D721Med (cell line): ENCODE measurements around the gene CEBPG.

ENCODE experiments used
- DNase-seq: peaks from one replicate; pipeline ENCODE4 v3.0.0; 2011; ENCODE audit warnings: low spot score; ENCODE audit not compliant: insufficient read length
- FAIRE-seq: peaks from 2 replicates; lab custom pipeline; 2011; peaks lifted over from hg19 to GRCh38; lab: Jason Lieb, UNC
- TF ChIP-seq, protein P1 (sequence below): IDR thresholded peaks from 2 replicates; pipeline ENCODE4 v1.5.1; 2012; ENCODE audit warnings: mild to moderate bottlenecking, control low read depth; ENCODE audit not compliant: insufficient read depth; ENCODE audit errors: missing control alignments

The CEBPG gene

DNA sequence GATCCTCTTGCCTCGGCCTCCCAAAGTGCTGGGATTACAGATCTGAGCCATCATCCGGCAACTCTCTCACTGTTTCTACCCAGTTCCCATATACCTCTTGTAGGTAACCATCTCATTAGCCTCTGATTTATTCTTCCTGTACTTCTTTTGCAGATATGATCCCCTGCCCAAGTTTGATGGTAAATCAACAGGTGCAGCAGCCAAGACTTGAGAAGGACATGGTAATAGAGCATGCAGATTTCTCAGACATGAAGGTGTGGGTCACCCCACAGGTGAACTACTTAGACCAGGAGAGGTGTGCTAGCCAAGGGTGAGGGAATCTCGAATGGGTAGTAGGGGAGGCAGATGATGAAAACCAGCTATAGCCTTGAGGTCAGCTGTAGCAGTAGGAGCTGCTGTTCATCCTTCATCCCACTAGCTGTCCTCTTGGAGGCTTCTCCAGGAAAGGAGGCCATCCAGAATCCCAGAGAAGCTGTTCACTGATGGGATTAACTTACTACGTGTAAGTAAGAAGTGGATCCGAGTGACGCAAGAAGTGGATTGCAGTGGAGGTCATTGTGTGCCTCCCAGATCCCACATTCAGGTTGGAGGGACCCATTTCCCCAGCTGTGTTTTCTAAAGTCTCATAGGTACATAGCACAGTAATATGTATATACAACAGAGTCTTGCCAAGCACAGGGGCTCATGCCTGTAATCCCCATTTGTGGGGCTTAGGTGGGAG is 10.8 kb upstream of the CEBPG start:
- TF ChIP-seq, protein P1, sequence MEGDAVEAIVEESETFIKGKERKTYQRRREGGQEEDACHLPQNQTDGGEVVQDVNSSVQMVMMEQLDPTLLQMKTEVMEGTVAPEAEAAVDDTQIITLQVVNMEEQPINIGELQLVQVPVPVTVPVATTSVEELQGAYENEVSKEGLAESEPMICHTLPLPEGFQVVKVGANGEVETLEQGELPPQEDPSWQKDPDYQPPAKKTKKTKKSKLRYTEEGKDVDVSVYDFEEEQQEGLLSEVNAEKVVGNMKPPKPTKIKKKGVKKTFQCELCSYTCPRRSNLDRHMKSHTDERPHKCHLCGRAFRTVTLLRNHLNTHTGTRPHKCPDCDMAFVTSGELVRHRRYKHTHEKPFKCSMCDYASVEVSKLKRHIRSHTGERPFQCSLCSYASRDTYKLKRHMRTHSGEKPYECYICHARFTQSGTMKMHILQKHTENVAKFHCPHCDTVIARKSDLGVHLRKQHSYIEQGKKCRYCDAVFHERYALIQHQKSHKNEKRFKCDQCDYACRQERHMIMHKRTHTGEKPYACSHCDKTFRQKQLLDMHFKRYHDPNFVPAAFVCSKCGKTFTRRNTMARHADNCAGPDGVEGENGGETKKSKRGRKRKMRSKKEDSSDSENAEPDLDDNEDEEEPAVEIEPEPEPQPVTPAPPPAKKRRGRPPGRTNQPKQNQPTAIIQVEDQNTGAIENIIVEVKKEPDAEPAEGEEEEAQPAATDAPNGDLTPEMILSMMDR: no peak
- DNase-seq: no peak
- no peak for FAIRE-seq

DNA sequence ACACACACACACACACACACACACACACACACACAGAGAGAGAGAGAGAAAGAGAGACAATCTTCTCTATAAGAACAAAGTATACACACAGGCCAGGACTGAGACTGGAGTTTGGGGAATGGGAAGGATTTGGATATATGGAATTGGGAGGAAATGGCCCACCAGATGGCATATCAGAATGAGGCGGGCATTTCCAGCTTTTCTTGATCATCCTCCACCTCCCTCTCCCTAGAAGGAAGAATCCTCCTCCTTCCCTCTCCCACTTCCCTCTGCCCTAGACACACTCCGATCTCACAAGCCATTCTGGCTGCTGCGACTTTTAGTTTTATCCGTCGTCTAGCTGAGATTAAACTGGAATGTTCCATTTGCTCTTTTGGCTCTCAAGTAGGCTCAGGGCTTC is 10.0 kb upstream of the CEBPG start:
- TF ChIP-seq, protein P1: no peak
- no peak for DNase-seq
- no peak for FAIRE-seq

DNA sequence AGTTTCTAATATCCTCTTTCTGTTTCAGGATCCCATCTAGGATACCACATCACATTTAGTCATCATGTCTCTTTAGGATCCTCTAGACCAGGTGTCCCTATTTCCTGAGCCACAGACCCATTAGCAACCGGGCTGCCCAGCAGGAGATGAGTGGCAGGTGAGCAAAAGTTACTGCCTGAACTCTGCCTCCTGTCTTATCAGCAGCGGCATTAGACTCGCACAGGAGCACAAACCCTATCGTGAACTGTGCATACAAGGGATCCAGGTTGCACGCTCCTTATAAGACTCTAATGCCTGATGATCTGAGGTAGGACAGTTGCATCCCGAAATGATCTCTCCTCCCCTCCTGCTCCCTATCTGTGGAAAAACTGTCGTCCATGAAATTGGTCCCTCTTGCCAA is 7.8 kb upstream of the CEBPG start:
- FAIRE-seq (no peak), DNase-seq (no peak)
- TF ChIP-seq, protein P1: no peak

DNA sequence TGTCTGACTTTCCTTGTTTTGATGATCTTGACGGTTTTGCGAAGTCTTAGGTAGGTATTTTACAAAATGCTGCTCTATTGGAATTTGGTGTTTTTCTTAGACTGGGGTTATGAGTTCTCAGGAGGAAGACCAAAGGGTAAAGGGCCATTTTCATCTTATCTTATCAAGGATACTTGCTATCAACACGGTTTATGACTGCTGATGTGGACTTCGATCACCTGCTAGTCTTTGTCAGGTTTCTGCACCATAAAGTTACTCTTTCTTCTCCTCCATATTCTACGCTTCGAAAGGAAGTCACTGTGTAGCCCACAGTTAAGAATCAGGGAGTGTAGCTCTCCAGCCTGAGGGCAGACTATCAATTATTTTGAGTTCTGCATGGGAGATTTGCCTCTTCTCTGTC is 7.4 kb upstream of the CEBPG start:
- FAIRE-seq: no peak
- TF ChIP-seq, protein P1: no peak

DNA sequence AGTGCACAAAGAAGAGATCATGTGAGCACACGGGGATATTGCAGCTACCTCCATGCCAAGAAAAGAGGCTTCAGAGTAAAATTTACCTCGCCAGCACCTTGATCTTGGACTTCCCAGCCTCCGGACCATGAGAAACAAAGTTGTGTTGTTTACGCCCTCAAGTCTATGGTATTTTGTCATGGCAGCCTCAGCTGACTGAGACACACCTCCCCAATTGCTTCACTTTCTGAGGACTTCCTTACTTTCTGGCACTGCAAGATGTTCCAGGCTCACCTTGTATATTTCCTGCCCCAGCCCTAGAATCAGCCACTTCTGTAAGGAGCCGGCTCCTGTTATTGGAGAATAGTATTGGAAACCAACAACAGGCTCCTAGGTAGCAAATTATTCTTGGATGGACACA is 6.6 kb upstream of the CEBPG start:
- DNase-seq (no peak), FAIRE-seq (no peak)
- TF ChIP-seq, protein P1: no peak

More for the DNA sequence above, 7.4 kb upstream of the CEBPG start:
- DNase-seq: no peak

DNA sequence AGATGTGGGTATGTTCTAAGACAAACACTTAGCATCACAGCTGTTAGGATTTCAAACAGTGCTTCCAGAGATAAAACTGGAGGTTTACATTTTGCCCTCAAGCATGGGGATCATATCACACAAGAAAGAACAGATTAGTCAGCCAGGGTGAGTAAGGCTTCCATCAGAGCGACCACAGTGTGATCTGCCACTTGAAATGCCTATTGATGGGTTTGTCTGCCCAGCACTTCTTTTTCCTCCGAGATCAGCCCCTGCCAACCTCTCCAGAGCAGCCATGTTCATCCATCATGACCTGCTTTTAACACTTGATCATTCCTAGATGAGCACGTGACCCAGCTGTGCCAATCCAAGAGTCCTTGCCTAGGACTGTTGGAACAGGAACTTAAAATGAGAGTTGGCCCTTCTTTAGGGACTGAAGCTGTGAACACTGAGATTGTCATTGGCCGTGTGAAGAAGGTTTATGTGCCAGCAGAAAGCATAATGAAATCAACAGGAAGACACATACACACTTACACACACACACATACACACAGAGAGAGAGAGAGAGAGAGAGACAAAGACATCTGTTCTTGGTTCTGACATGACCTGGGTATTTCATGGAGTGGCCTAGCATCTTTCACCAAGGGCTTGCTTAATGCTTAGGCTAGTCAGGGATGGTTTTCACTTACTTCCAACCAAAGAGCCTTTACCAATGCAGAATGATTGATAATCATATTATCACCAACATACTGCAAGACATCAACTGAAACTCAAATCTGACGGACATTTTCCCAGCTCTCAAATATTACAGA is 5.2 kb upstream of the CEBPG start:
- TF ChIP-seq, protein P1: no peak
- no peak for DNase-seq
- no peak for FAIRE-seq

DNA sequence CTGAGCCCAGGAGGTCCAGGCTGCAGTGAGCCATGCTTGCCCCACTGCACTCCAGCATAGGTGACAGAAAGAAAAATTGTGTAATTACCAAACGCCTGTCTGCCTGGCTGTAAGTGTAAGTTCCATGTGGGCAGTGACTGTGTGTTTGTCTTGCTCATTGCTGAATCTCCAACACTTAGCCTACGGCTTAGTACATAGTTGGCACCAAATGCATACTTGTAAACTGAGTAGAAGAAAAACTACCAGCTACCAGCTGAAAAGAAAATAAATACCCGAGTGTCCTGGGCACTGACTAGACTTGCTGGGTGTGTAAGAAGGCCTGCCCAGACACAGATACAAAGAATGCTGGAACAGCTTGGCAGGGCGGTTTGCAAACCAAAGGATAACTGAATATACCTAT is 2.7 kb upstream of the CEBPG start:
- TF ChIP-seq, protein P1: no peak
- DNase-seq (no peak), FAIRE-seq (no peak)
